Peyer's patch (tissue), 4 donors: Measurements from ENCODE around the gene MX1.

ENCODE experiments used
- CTCF ChIP-seq, 6 experiments: fragments of 450-650 bp in 4 of 6; fragments of 200-600 bp in 2 of 6; sonication (generic) in 1 of 6; IDR thresholded peaks; one replicate each; pipeline ENCODE4 v1.5.1; 2017 to 2019; ENCODE audit warnings: antibody characterized with exemption in 6 of 6, mild to moderate bottlenecking in 3 of 6, moderate library complexity in 1 of 6
- POLR2A ChIP-seq, 2 donors: fragments of 450-650 bp; IDR thresholded peaks; one replicate each; pipeline ENCODE4 v1.5.1; 2017; ENCODE audit warnings: antibody characterized with exemption in 2 of 2, mild to moderate bottlenecking in 2 of 2, moderate library complexity in 2 of 2

- TF ChIP-seq CTCF (IDR thresholded peaks at IDR 0.05) (no peak), POLR2A (IDR thresholded peaks at IDR 0.05) (no peak)
Observed at GRCh38 chr21:41387042-41387819, 38.8 kb upstream of the MX1 start.
